IMR-90 (cell line): ENCODE data around the gene LIN37. TPM values are rescaled to one million over a fixed set of nuclear protein-coding genes. Genes with fewer than 3 reads are reported as not detected.

Experiments
- ATAC-seq: fragments of 200-7000 bp; cut with Tn5 transposase; 2 replicates; pipeline ENCODE4 v1.9.1; 2020; ENCODE audit warnings: low read depth, mild to moderate bottlenecking, moderate library complexity
- BruUV-seq: library from RNA; stranded (reverse); fragments of 400-500 nt; replicated peaks from 2 replicates; lab custom pipeline; 2021; lab: Mats Ljungman, UMichigan
- CTCF ChIA-PET: fragments of 300-600 bp; formaldehyde crosslinking; extraction: SDS; loops from one replicate; lab custom pipeline; 2021; ENCODE audit warnings: antibody characterized with exemption; lab: Yijun Ruan, JAX
- POLR2A ChIA-PET: fragments of 300-600 bp; sonication (Branson Sonifier 250); formaldehyde crosslinking; loops from one replicate; lab custom pipeline; 2022; ENCODE audit warnings: antibody characterized with exemption; ENCODE audit not compliant: unreplicated experiment; lab: Charles Lee
- DNase-seq: peaks from one replicate; pipeline ENCODE4 v3.0.0; 2013
- H2AFZ ChIP-seq: replicated peaks from 2 replicates; pipeline ENCODE3; 2013; ENCODE audit warnings: low read length, mild to moderate bottlenecking; ENCODE audit not compliant: poor library complexity
- H2AK5ac ChIP-seq: 2 replicates; pipeline ENCODE4 v1.6.1; 2013; ENCODE audit warnings: low read depth, low read length, inconsistent platforms
- H2AK9ac ChIP-seq: replicated peaks from 2 replicates; pipeline ENCODE3; 2013; ENCODE audit warnings: mild to moderate bottlenecking, low read depth, low read length, moderate library complexity; ENCODE audit not compliant: poor library complexity
- H2BK120ac ChIP-seq: 2 replicates; pipeline ENCODE4 v1.6.1; 2013; ENCODE audit warnings: low read depth, low read length, inconsistent platforms
- H2BK15ac ChIP-seq: 3 replicates; pipeline ENCODE4 v1.6.1; 2013; ENCODE audit warnings: low read depth, low read length, inconsistent platforms
- H2BK20ac ChIP-seq: 2 replicates; pipeline ENCODE4 v1.6.1; 2013; ENCODE audit warnings: low read depth, mild to moderate bottlenecking, inconsistent platforms, low read length, moderate library complexity
- H2BK5ac ChIP-seq: 2 replicates; pipeline ENCODE4 v1.6.1; 2013; ENCODE audit warnings: mild to moderate bottlenecking, low read depth, low read length, inconsistent platforms; ENCODE audit not compliant: poor library complexity, severe bottlenecking
- H3K14ac ChIP-seq: replicated peaks from 2 replicates; pipeline ENCODE4 v1.6.1; 2013; ENCODE audit warnings: low read depth, low read length, inconsistent platforms
- H3K18ac ChIP-seq: 2 replicates; pipeline ENCODE4 v1.6.1; 2013; ENCODE audit warnings: low read depth, low read length, control low read depth
- H3K23ac ChIP-seq: 2 replicates; pipeline ENCODE4 v1.6.1; 2013; ENCODE audit warnings: low read depth, low read length, inconsistent platforms
- H3K27ac ChIP-seq: 2 replicates; pipeline ENCODE4 v1.5.1; 2013; ENCODE audit warnings: mild to moderate bottlenecking, control low read depth, low read length; ENCODE audit not compliant: insufficient read depth
- H3K27me3 ChIP-seq: 2 replicates; pipeline ENCODE4 v1.6.1; 2013; ENCODE audit warnings: low read length; ENCODE audit not compliant: control insufficient read depth, insufficient read depth
- H3K36me3 ChIP-seq: 2 replicates; pipeline ENCODE4 v1.6.1; 2013; ENCODE audit warnings: low read length, mixed read lengths; ENCODE audit not compliant: control insufficient read depth, insufficient read depth
- H3K4ac ChIP-seq: 2 replicates; pipeline ENCODE4 v1.6.1; 2013; ENCODE audit warnings: low read depth, low read length, inconsistent platforms
- H3K4me1 ChIP-seq: 2 replicates; pipeline ENCODE4 v1.6.1; 2013; ENCODE audit warnings: low read length, mixed read lengths; ENCODE audit not compliant: control insufficient read depth, insufficient read depth
- H3K4me2 ChIP-seq: 2 replicates; pipeline ENCODE4 v1.6.1; 2013; ENCODE audit warnings: low read depth, mild to moderate bottlenecking, control low read depth, low read length, moderate library complexity
- H3K4me3 ChIP-seq: 2 replicates; pipeline ENCODE4 v1.5.1; 2013; ENCODE audit warnings: low read depth, mild to moderate bottlenecking, control low read depth, low read length, moderate library complexity; ENCODE audit not compliant: insufficient read depth
- H3K56ac ChIP-seq: 2 replicates; pipeline ENCODE4 v1.6.1; 2013; ENCODE audit warnings: low read length, inconsistent platforms; ENCODE audit not compliant: insufficient read depth; ENCODE audit errors: extremely low read depth
- H3K79me1 ChIP-seq, 2 experiments: 2 replicates each; pipeline ENCODE4 v1.6.1; 2013; ENCODE audit warnings: low read length in 2 of 2, inconsistent platforms in 1 of 2, low read depth in 1 of 2
- H3K9ac ChIP-seq: 2 replicates; pipeline ENCODE4 v1.6.1; 2013; ENCODE audit warnings: low read depth, low read length, control low read depth
- H3K9me1 ChIP-seq: 2 replicates; pipeline ENCODE4 v1.6.1; 2013; ENCODE audit warnings: low read length, inconsistent platforms; ENCODE audit not compliant: insufficient read depth
- H3K9me3 ChIP-seq: 2 replicates; pipeline ENCODE4 v1.6.1; 2013; ENCODE audit warnings: low read length; ENCODE audit not compliant: control insufficient read depth, insufficient read depth
- H4K20me1 ChIP-seq: 2 replicates; pipeline ENCODE4 v1.6.1; 2013; ENCODE audit warnings: low read length, inconsistent platforms; ENCODE audit not compliant: insufficient read depth
- H4K5ac ChIP-seq: 2 replicates; pipeline ENCODE4 v1.6.1; 2013; ENCODE audit warnings: mild to moderate bottlenecking, low read depth, low read length, control low read depth
- H4K8ac ChIP-seq, 2 experiments: 2 replicates each; pipeline ENCODE4 v1.6.1; 2013; ENCODE audit warnings: low read depth in 2 of 2, low read length in 2 of 2, control low read depth in 1 of 2, inconsistent platforms in 1 of 2
- H4K91ac ChIP-seq: 2 replicates; pipeline ENCODE4 v1.6.1; 2013; ENCODE audit warnings: low read depth, low read length, inconsistent platforms; ENCODE audit not compliant: insufficient read depth
- BHLHE40 ChIP-seq: fragments of 150-350 bp; IDR thresholded peaks from 2 replicates; pipeline ENCODE4 v1.6.1; 2016; ENCODE audit warnings: mild to moderate bottlenecking, low read depth, low read length
- CEBPB ChIP-seq: IDR thresholded peaks from 2 replicates; pipeline ENCODE4 v1.6.1; 2012; ENCODE audit warnings: low read depth, low read length, improper control_type of control experiment
- CHD1 ChIP-seq: IDR thresholded peaks from 2 replicates; pipeline ENCODE4 v1.6.1; 2012; ENCODE audit warnings: low read depth, low read length, improper control_type of control experiment
- CTCF ChIP-seq: conservative IDR thresholded peaks from 2 replicates; pipeline ENCODE4 v1.5.1; 2012; ENCODE audit warnings: mild to moderate bottlenecking, low read depth, low read length, improper control_type of control experiment
- FOS ChIP-seq: fragments of 150-350 bp; IDR thresholded peaks from 2 replicates; pipeline ENCODE4 v1.6.1; 2016; ENCODE audit warnings: low read depth, low read length
- MAFK ChIP-seq: IDR thresholded peaks from 2 replicates; pipeline ENCODE4 v1.6.1; 2012; ENCODE audit warnings: low read depth, low read length, improper control_type of control experiment
- MAZ ChIP-seq: IDR thresholded peaks from 2 replicates; pipeline ENCODE4 v1.6.1; 2012; ENCODE audit warnings: low read depth, mild to moderate bottlenecking, low read length, improper control_type of control experiment, moderate library complexity, borderline replicate concordance
- MXI1 ChIP-seq: IDR thresholded peaks from 2 replicates; pipeline ENCODE4 v1.6.1; 2012; ENCODE audit warnings: low read depth, mild to moderate bottlenecking, low read length, moderate library complexity, borderline replicate concordance
- NFE2L2 ChIP-seq: fragments of 150-350 bp; IDR thresholded peaks from 2 replicates; pipeline ENCODE4 v1.6.1; 2016; ENCODE audit warnings: low read depth, mild to moderate bottlenecking, low read length
- POLR2A ChIP-seq: IDR thresholded peaks from 2 replicates; pipeline ENCODE4 v1.6.1; 2012; ENCODE audit warnings: mild to moderate bottlenecking, low read depth, low read length
- RAD21 ChIP-seq: IDR thresholded peaks from 2 replicates; pipeline ENCODE4 v1.6.1; 2012; ENCODE audit warnings: low read length, improper control_type of control experiment
- RCOR1 ChIP-seq: IDR thresholded peaks from 2 replicates; pipeline ENCODE4 v1.6.1; 2012; ENCODE audit warnings: mild to moderate bottlenecking, low read length, improper control_type of control experiment; ENCODE audit not compliant: insufficient replicate concordance
- RFX5 ChIP-seq: IDR thresholded peaks from 2 replicates; pipeline ENCODE4 v1.8.0; 2012; ENCODE audit warnings: low read depth, mild to moderate bottlenecking, low read length, moderate library complexity
- SMC3 ChIP-seq: fragments of 150-350 bp; IDR thresholded peaks from 2 replicates; pipeline ENCODE4 v1.6.1; 2016; ENCODE audit warnings: low read depth, mild to moderate bottlenecking, antibody characterized with exemption, low read length, moderate library complexity
- WGBS, 2 experiments: methylation state at CpG; one replicate each; pipeline versions ENCODE4 v1.1.5 to v1.1.7; 2013; ENCODE audit warnings: missing lambda C conversion rate in 2 of 2; ENCODE audit not compliant: insufficient read length in 1 of 2; ENCODE audit errors: extremely low coverage in 2 of 2; 5-methylcytosine and 5-hydroxymethylcytosine counted together
- dilution Hi-C: fragments of 300-500 bp; cut with HindIII; formaldehyde crosslinking; loops from one replicate; pipeline ENCODE4 v1.14.3; 2018; ENCODE audit warnings: low sequenced_read_pairs; ENCODE audit not compliant: unreplicated experiment
- in situ Hi-C: fragments of 300-500 bp; cut with MboI; formaldehyde crosslinking; loops from 3 replicates; pipeline ENCODE4 v1.14.3; 2019; ENCODE audit warnings: low sequenced_read_pairs, inconsistent platforms, mixed read lengths
- intact Hi-C: fragments of 100-400 bp; cut with micrococcal nuclease; formaldehyde crosslinking; loops from 2 replicates; pipeline ENCODE4 v1.10.0; 2022
- polyA plus RNA-seq, 3 experiments: library from polyadenylated mRNA; depleted of rRNA; stranded (reverse); fragments of >200 nt; gene quantifications; 2 replicates each; pipeline ENCODE4 v1.2.3, GENCODE V29; 2012; ENCODE audit warnings: low replicate concordance in 1 of 3
- total RNA-seq: library from RNA; depleted of rRNA; stranded (reverse); fragments of >200 nt; gene quantifications from 2 replicates; pipeline ENCODE4 v1.2.3, GENCODE V29; 2012
- TF ChIP-seq, protein P1 (sequence below): fragments of 150-350 bp; IDR thresholded peaks from 2 replicates; pipeline ENCODE4 v1.6.1; 2016; ENCODE audit warnings: low read depth, mild to moderate bottlenecking, low read length, moderate library complexity, borderline replicate concordance
- TF ChIP-seq, protein P2 (sequence below): fragments of 150-350 bp; IDR thresholded peaks from 2 replicates; pipeline ENCODE4 v1.6.1; 2017; ENCODE audit warnings: mild to moderate bottlenecking, antibody characterized with exemption, low read length, low read depth

LIN37 gene
- total and polyA plus RNA-seq, 2 of the 4 experiments (the other 2 are of a cell fraction): 12.7 to 23.1 TPM

DNA sequence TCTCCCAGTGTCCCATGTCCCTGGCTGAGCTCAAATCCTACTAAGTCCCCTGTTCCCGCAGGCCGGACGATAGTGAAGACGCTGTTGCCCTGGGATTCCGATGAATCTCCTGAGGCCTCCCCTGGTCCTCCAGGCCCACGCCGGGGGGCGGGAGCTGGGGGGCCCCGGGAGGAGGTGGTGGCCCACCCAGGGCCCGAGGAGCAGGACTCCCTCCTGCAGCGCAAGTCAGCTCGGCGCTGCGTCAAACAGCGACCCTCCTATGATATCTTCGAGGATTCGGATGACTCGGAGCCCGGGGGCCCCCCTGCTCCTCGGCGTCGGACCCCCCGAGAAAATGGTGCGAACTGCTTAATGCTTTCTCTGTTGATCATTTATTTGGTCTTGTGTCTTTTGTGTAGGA, 24.7 kb upstream of the LIN37 start:
- Histone ChIP-seq H3K4me3 (no peak overlapping the region), H3K9me1 (no peaks in the 10 kb centered on the region; the same call in 1 of the 2 replicates), H3K27ac (no peak overlapping the region), H3K18ac (no peak overlapping the region), H2AFZ (no peak overlapping the region), H4K5ac (no peak overlapping the region), H3K4ac (no peak overlapping the region), H3K9ac (no peak overlapping the region), H4K20me1 (peaks cover 26% of the 10 kb centered on the region), H2AK9ac (no peak overlapping the region), H2BK15ac (no peak overlapping the region), H3K23ac (no peak overlapping the region), H2BK20ac (no peak overlapping the region), H3K4me2 (no peak overlapping the region), H4K91ac (no peak overlapping the region), H4K8ac (no peak overlapping the region), H3K27me3 (no peaks in the 10 kb centered on the region), H3K79me1 (peaks cover 16 to 44% of the 10 kb centered on the region in 2 experiments; a peak in 3 of 4 replicates), H2BK120ac (no peak overlapping the region), H3K36me3 (peaks cover 76% of the 10 kb centered on the region), H3K9me3 (no peaks in the 10 kb centered on the region), H3K56ac (no peak overlapping the region), H2AK5ac (no peak overlapping the region), H3K14ac (no peak overlapping the region), H2BK5ac (no peak overlapping the region), H3K4me1 (peaks cover 6% of the 10 kb centered on the region)
- 98% methylated on average over 19 of the region's 24 CpGs; no CpG with 5 or more reads in 1 of the 2 experiments for WGBS, 2 experiments
- dilution Hi-C loops: no loop called here
- DNase-seq (no peak), ATAC-seq (no peak)
- no TSS peak for BruUV-seq
- POLR2A ChIA-PET: interaction anchor here (0.6 kb wide), 1 partner anchor 17 kb away, joined by 3 read pairs; no protein-coding TSS in a partner anchor
- in situ Hi-C loops: no loop called here
- CTCF ChIA-PET: no interaction called here
- no peak for TF ChIP-seq NFE2L2
- TF ChIP-seq RCOR1: no peak
- no peak for TF ChIP-seq BHLHE40
- no peak for TF ChIP-seq RFX5
- TF ChIP-seq CHD1: no peak
- no peak for TF ChIP-seq CEBPB
- TF ChIP-seq MAZ: no peak
- TF ChIP-seq, protein P1, sequence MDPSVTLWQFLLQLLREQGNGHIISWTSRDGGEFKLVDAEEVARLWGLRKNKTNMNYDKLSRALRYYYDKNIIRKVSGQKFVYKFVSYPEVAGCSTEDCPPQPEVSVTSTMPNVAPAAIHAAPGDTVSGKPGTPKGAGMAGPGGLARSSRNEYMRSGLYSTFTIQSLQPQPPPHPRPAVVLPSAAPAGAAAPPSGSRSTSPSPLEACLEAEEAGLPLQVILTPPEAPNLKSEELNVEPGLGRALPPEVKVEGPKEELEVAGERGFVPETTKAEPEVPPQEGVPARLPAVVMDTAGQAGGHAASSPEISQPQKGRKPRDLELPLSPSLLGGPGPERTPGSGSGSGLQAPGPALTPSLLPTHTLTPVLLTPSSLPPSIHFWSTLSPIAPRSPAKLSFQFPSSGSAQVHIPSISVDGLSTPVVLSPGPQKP: no peak
- TF ChIP-seq, protein P2, sequence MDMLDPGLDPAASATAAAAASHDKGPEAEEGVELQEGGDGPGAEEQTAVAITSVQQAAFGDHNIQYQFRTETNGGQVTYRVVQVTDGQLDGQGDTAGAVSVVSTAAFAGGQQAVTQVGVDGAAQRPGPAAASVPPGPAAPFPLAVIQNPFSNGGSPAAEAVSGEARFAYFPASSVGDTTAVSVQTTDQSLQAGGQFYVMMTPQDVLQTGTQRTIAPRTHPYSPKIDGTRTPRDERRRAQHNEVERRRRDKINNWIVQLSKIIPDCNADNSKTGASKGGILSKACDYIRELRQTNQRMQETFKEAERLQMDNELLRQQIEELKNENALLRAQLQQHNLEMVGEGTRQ: no peak
- no peak for TF ChIP-seq MXI1
- TF ChIP-seq MAFK: no peak
- TF ChIP-seq FOS: no peak
- no peak for TF ChIP-seq CTCF
- no peak for TF ChIP-seq SMC3
- no peak for TF ChIP-seq POLR2A
- no peak for TF ChIP-seq RAD21
- intact Hi-C loops: no loop called here
